WI38 (cell line): ENCODE results near the gene DNAL4.

Experiments
- H3K4me3 ChIP-seq: 2 replicates; pipeline ENCODE4 v1.5.1; 2011; ENCODE audit warnings: low read depth, mild to moderate bottlenecking, control low read depth, low read length
- CTCF ChIP-seq: IDR thresholded peaks from 2 replicates; pipeline ENCODE4 v1.5.1; 2012; ENCODE audit warnings: low read depth, mild to moderate bottlenecking, control low read depth, low read length

DNAL4 gene

GRCh38 chr22:38745676-38746460, 48.1 kb downstream of the DNAL4 start:
- H3K4me3 ChIP-seq: no peak overlapping the region
- no peak for TF ChIP-seq CTCF

DNA sequence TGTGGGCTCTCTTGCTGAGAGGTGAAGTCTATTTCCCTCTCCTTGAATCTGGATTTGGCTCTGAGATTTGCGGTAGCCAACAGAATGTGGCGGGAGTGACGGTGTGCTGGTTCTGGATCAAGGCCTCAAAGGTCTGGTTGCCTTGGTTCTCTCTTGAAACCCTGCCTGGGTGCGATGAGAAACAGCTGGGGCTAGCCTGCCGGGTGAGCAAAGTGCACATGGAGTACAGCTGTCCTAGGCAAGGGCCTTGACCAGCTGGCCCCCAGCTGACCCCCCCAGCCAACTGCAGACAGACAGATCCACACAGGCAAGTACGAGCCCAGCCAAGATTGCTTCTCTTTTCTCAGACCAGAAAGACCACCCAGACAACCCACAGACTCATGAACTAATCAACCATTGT, 49.0 kb downstream of the DNAL4 start:
- no peak overlapping the region for H3K4me3 ChIP-seq

GRCh38 chr22:38742176-38742942, 51.6 kb downstream of the DNAL4 start:
- TF ChIP-seq CTCF: no peak
- H3K4me3 ChIP-seq: no peak overlapping the region

More for the DNA sequence above, 49.0 kb downstream of the DNAL4 start:
- no peak for TF ChIP-seq CTCF

- no peak for TF ChIP-seq CTCF
- H3K4me3 ChIP-seq: no peak overlapping the region
Observed at GRCh38 chr22:38741576-38741975, 52.4 kb downstream of the DNAL4 start.

DNA sequence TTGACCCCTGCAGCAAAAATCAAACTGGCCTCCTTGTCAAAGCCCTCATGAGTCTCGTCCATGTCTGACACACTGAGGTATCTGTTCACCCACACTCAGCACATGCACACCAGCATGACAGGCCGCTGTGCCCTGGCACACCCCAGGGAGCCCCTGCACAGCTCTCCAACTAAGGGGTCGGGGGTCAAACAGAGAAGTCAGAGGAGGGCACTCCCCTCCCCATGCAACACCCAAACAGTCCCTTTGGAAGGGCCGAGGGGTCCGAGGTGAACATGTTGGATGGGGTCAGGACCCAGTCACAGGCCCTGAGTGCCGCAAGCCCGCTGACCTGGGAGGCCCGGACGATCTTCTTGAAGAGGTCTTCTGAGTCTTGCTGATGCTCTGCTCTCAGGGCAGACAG, 52.8 kb downstream of the DNAL4 start:
- TF ChIP-seq CTCF: no peak
- no peak overlapping the region for H3K4me3 ChIP-seq

- TF ChIP-seq CTCF: no peak
- no peak overlapping the region for H3K4me3 ChIP-seq
Observed at GRCh38 chr22:38740754-38741153, 53.2 kb downstream of the DNAL4 start.

GRCh38 chr22:38740116-38740723, 53.7 kb downstream of the DNAL4 start:
- H3K4me3 ChIP-seq: no peak overlapping the region
- no peak for TF ChIP-seq CTCF
